SJSA1 (cell line): ENCODE results near the gene FCRL6. TPM values are rescaled to one million over a fixed set of nuclear protein-coding genes. Genes with fewer than 3 reads are reported as not detected.
A peak's percentile ranks its signal among the peaks of the same experiment; 100 is the strongest.

Source experiments
- DNase-seq, 2 experiments: peaks; one replicate each; pipeline ENCODE4 v3.0.0-alpha.2; 2015 to 2020; ENCODE audit warnings: low spot score in 2 of 2, low read depth in 1 of 2
- H3K27ac ChIP-seq: fragments of 250-450 bp; sonication (Bioruptor Pico); 2 replicates; pipeline ENCODE4 v1.5.1; 2020; ENCODE audit warnings: mild to moderate bottlenecking, moderate library complexity
- H3K27me3 ChIP-seq: fragments of 250-450 bp; sonication (Bioruptor Pico); replicated peaks from 2 replicates; pipeline ENCODE4 v1.5.1; 2020; ENCODE audit warnings: mild to moderate bottlenecking, moderate library complexity
- H3K36me3 ChIP-seq: fragments of 250-450 bp; sonication (Bioruptor Pico); 2 replicates; pipeline ENCODE4 v1.5.1; 2020; ENCODE audit warnings: mild to moderate bottlenecking
- H3K4me1 ChIP-seq: fragments of 250-450 bp; sonication (Bioruptor Pico); replicated peaks from 2 replicates; pipeline ENCODE4 v1.6.1; 2021; ENCODE audit warnings: mild to moderate bottlenecking
- H3K4me3 ChIP-seq: fragments of 250-450 bp; sonication (Bioruptor Pico); 2 replicates; pipeline ENCODE4 v1.5.1; 2020; ENCODE audit warnings: mild to moderate bottlenecking
- H3K9me3 ChIP-seq: fragments of 250-450 bp; sonication (Bioruptor Pico); replicated peaks from 2 replicates; pipeline ENCODE4 v1.5.1; 2020; ENCODE audit warnings: mild to moderate bottlenecking
- total RNA-seq: library from RNA; depleted of rRNA; stranded (reverse); fragments of >200 nt; shearing (Covaris generic); gene quantifications from 2 replicates; pipeline ENCODE4 v1.2.3, GENCODE V29; 2014; rRNA removed

The FCRL6 gene, protein sequence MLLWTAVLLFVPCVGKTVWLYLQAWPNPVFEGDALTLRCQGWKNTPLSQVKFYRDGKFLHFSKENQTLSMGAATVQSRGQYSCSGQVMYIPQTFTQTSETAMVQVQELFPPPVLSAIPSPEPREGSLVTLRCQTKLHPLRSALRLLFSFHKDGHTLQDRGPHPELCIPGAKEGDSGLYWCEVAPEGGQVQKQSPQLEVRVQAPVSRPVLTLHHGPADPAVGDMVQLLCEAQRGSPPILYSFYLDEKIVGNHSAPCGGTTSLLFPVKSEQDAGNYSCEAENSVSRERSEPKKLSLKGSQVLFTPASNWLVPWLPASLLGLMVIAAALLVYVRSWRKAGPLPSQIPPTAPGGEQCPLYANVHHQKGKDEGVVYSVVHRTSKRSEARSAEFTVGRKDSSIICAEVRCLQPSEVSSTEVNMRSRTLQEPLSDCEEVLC
- not detected in 2 replicates for total RNA-seq

DNA sequence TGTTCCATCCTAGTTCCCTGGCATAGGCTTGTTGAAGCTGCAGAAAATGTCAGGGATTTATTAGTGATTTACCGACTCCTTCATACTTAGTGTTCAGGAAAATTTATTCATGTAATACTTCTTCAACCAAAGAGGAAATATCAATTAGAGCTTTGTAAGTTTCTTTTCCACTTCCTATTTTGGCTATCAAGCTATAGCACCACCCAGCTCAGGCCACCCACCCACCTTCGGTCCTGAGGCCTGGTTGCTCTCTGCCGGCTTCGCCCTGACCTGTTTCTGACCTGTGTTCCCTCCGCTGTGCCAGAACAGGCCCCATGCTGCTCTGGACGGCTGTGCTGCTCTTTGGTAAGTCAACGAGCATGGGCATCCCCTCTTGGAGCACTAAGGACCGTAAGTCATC, at the start of gene FCRL6:
TSS of gene FCRL6 (plus strand) at position 250 of the 400 bp plus-strand sequence. CDS start at position 315, 65 bp downstream.
- DNase-seq, result no peak
- Histone ChIP-seq H3K27ac (no peak within 1 kb of the TSS), H3K4me3 (no peak within 1 kb of the TSS), H3K27me3 (peaks cover 21% of the 10 kb centered on the region), H3K9me3 (no peaks in the 10 kb centered on the region), H3K4me1 (no peaks in the 10 kb centered on the region), H3K36me3 (no peaks in the 10 kb centered on the region)

DNA sequence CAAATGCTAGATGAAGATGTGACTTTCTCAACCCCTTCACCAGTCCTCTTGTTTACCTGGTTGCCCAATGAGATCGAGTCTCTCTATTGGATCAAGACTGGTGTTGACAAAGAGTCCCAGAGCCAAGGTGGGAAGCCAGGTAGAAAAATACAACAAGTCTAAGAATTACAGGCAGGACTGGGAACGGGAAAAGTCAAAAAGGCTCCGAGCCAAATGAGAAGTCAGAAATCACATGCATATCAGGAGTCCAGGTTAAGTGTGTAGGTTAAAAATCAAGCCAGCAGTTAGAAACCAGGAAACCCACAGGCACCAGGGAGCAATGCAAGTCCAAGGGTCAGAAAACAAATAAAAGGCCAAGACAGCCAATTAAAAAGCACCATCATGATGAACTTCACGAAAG, 48.8 kb upstream of the FCRL6 start:
- H3K4me1 ChIP-seq, result no peaks in the 10 kb centered on the region
- no peaks in the 10 kb centered on the region for H3K27me3 ChIP-seq
- H3K36me3 ChIP-seq, result no peaks in the 10 kb centered on the region
- no peak overlapping the region for H3K4me3 ChIP-seq
- DNase-seq, result no peak
- H3K9me3 ChIP-seq, result no peaks in the 10 kb centered on the region
- no peak overlapping the region for H3K27ac ChIP-seq

DNA sequence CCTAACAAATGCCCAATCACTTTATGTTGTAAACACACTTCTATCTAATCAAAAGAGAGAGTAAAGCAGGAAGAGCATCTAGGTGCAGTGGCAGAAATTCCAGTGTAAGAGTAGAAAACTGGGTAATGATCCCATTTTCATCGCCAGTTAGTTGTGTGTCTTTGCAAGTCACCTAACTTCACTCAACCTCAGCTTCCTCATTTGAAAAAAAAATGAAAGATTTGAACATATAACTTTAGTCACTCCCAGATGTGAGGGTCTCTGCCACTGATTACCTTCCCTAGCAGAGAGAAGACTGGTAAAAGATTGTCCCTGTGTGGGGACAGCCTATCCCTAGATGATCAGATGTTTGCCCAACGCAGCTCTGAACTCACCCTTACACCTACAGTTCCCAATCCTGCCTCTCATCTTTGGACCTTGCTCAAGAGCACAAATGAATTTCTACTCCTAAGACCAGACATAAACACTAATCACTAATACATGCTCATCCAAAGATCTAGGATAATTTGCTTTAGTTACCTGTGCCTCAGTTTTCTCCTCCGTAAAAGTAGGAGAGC, 46.6 kb upstream of the FCRL6 start:
- H3K36me3 ChIP-seq, result no peaks in the 10 kb centered on the region
- H3K27me3 ChIP-seq, result no peaks in the 10 kb centered on the region
- no peak overlapping the region for H3K27ac ChIP-seq
- H3K4me1 ChIP-seq, result no peaks in the 10 kb centered on the region
- no peak overlapping the region for H3K4me3 ChIP-seq
- no peaks in the 10 kb centered on the region for H3K9me3 ChIP-seq
- no peak for DNase-seq

DNA sequence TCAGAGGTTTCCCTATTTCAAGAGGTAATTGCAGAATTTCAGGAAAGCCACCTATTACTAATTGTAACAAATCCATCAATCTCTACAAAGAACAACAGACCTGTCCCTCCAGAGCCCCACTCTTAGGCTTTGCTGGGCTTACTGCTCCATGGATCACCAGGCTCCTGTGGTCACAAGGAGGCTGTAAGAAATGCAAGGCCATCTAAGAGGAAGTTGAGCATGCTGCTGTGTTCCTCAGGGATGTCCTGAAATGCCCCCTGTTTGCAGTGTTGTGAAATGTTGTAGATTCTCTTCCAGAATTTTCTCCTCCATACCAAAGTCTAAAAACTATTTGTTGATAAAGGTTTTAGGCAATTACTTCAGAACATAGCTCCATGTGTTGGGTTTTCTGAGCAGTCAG, 45.8 kb upstream of the FCRL6 start:
- Histone ChIP-seq H3K4me3 (no peak overlapping the region), H3K27ac (no peak overlapping the region), H3K4me1 (no peaks in the 10 kb centered on the region), H3K9me3 (no peaks in the 10 kb centered on the region), H3K36me3 (no peaks in the 10 kb centered on the region), H3K27me3 (no peaks in the 10 kb centered on the region)
- no peak for DNase-seq

DNA sequence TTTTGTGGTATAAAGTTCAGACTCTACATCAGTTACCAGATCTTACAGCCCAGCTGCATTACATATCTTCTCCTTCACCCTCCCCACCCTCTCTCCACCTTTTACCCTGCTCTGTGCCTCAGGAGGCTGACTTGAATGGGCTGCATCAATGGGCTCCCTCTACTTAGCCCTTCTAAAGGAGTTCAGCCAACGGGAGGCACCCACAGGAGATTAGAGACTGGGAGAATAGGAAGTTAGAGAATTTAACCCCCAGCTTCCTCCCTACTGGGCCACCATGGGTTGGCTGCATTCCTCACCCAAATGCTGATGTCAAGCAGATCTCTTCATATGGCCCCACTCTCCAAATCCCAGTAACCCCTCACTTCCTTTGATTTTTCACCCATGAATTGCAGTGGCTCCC, 38.5 kb upstream of the FCRL6 start:
- Histone ChIP-seq H3K4me3 (no peak overlapping the region), H3K9me3 (no peaks in the 10 kb centered on the region), H3K4me1 (no peaks in the 10 kb centered on the region), H3K27ac (no peak overlapping the region), H3K36me3 (no peaks in the 10 kb centered on the region), H3K27me3 (no peaks in the 10 kb centered on the region; the same call in 1 of the 2 replicates)
- DNase-seq, result no peak

DNA sequence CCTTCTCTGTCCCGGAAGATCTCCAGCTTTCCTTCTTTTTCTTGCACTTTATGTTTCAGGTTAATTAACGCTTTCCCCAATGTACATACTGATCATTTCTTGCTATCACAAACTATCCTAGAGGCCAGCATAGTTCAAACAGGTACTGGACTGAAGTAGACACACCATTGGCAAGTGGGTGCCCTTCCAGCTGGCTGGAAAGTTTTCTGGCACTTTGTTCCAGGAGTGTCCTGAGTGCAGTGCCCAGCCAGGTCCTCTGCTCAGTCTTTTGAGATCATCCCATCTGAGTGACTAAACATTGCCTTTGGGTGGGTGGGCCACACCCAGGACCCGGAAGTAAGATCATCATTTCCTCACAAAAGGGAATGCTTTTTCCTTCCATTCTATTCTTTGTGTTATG, 36.4 kb upstream of the FCRL6 start:
- Histone ChIP-seq H3K27ac (no peak overlapping the region), H3K9me3 (no peaks in the 10 kb centered on the region), H3K36me3 (no peaks in the 10 kb centered on the region), H3K27me3 (no peaks in the 10 kb centered on the region; the same call in 1 of the 2 replicates), H3K4me3 (no peak overlapping the region), H3K4me1 (no peaks in the 10 kb centered on the region)
- DNase-seq, result no peak

DNA sequence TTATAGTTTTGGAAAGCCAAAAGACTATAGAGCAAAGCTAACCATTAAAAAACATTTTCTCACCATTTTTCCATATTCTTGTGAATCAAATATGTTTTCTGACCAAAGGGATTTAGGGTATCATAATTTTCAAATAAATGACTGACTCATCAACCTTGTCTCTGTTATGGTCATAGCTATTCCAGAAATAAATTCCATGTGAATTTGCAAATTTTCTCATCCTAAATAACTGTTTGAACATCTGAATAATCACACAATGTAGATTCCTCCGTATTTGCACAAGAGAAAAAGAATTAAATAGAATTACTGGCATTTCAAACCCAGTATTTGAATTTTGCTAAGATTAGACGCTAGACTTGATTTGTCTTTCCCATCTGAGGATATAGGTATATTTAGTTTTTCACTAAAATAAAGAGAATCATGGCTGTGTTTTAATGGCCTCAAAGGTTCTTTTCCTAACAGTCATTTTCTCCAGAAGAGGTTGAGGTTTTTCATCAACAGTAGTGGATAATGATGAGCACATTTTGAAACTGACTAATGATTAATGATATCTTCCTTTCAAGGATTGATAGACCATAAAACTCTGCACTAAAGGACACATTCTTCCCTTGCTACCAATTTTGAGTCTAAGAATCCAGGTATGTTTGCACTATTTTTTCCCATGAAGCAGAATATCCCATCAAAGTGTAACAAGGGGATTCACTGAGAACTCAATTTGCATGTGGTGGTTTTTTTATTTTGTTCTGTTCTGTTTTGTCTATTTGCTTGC, 30.8 kb upstream of the FCRL6 start:
- no peak overlapping the region for H3K4me3 ChIP-seq
- DNase-seq, result no peak
- no peaks in the 10 kb centered on the region for H3K4me1 ChIP-seq
- no peaks in the 10 kb centered on the region for H3K9me3 ChIP-seq
- no peaks in the 10 kb centered on the region for H3K36me3 ChIP-seq
- H3K27me3 ChIP-seq, result no peaks in the 10 kb centered on the region; the same call in none of the 2 replicates
- no peak overlapping the region for H3K27ac ChIP-seq

DNA sequence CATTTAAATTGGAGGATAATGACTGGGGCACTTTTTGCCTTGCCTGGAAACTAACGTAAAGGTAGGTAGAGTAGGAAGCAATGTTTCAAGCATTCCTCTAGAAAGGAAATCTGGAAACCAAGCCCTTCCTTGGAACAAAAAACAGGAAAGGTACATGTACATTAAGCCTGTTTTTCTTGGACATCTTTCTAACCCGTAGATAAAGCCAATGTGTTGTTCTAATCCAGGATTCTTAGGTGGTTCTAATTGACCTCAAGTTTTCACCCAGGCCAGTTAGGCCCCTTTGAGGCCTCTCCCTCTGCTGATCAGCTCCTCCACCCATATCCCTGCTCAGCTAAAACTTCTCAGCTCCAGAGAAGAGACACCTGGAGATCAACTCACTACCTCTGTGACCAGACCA, 27.7 kb upstream of the FCRL6 start:
- Histone ChIP-seq H3K36me3 (no peaks in the 10 kb centered on the region), H3K4me1 (no peaks in the 10 kb centered on the region), H3K27ac (no peak overlapping the region), H3K4me3 (no peak overlapping the region), H3K9me3 (no peaks in the 10 kb centered on the region), H3K27me3 (no peaks in the 10 kb centered on the region; the same call in none of the 2 replicates)
- DNase-seq, result no peak

DNA sequence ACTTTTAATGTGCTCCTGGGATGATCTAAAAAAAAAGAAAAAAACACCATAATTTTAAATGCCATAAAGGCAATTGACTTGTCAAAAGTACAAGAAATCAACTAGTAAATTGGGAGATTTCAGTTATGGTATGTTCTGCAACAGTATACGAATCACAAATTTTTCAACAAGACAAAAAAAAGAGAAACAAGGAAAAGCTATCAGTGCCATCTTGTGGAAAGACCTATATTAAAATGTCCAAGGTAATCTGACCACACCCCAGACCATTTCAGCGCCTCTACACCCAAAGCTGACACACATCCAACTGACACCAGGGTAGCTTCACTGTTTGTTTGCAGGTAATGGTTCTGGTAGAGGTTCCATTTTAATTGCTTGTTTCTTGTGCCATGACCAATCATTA, 26.4 kb upstream of the FCRL6 start:
- Histone ChIP-seq H3K27ac (no peak overlapping the region), H3K4me1 (peaks cover 7% of the 10 kb centered on the region), H3K27me3 (no peaks in the 10 kb centered on the region; the same call in none of the 2 replicates), H3K36me3 (no peaks in the 10 kb centered on the region), H3K9me3 (no peaks in the 10 kb centered on the region; the same call in 1 of the 2 replicates), H3K4me3 (no peak overlapping the region)
- no peak for DNase-seq

DNA sequence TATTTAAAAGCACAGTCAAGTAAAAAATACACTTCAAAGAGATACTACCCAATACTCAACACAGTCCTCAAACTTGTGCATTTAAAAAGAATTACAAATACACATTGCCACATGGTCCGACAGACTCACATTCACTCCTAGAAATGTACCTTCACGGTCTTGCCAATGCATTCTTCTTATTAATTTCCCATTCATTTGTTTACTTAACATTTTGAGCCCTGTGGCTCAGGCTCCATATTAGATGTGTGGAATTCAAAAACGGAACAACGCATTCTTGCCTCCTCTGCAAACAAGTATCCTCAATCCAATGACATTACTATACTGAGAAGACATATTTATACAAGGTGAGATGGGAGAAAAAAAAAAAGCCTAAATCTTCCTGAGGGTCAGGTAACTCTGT, 23.9 kb upstream of the FCRL6 start:
- Histone ChIP-seq H3K4me1 (peaks cover 12% of the 10 kb centered on the region), H3K4me3 (no peak overlapping the region), H3K27ac (no peak overlapping the region), H3K36me3 (no peaks in the 10 kb centered on the region), H3K27me3 (no peaks in the 10 kb centered on the region; the same call in none of the 2 replicates), H3K9me3 (no peaks in the 10 kb centered on the region; the same call in 1 of the 2 replicates)
- DNase-seq, result no peak

DNA sequence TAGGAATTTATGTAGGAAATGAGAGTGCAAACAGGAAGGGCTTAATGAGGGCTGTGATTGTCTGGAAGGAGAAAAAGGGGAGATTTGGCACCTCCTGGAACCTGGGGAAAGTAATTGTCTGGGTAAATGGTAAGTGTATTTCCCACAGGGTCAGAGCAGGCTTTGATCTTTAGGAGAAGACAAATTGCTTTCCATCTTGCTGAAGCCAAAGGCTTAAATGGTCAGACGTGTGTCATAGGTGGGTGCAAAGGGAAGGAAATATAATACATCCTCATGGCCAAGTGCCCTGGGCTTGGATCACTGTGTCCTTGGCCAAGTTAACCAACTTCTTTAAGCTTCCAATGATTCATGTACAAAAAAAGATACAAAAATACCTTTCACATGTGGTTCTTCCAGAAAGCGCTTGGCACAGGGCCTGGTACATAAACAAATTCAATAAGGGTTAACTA, 22.7 kb upstream of the FCRL6 start:
- Histone ChIP-seq H3K36me3 (no peaks in the 10 kb centered on the region), H3K27ac (no peak overlapping the region), H3K4me3 (no peak overlapping the region), H3K9me3 (no peaks in the 10 kb centered on the region; the same call in 1 of the 2 replicates), H3K4me1 (peaks cover 17% of the 10 kb centered on the region), H3K27me3 (no peaks in the 10 kb centered on the region; the same call in none of the 2 replicates)
- DNase-seq, result no peak

DNA sequence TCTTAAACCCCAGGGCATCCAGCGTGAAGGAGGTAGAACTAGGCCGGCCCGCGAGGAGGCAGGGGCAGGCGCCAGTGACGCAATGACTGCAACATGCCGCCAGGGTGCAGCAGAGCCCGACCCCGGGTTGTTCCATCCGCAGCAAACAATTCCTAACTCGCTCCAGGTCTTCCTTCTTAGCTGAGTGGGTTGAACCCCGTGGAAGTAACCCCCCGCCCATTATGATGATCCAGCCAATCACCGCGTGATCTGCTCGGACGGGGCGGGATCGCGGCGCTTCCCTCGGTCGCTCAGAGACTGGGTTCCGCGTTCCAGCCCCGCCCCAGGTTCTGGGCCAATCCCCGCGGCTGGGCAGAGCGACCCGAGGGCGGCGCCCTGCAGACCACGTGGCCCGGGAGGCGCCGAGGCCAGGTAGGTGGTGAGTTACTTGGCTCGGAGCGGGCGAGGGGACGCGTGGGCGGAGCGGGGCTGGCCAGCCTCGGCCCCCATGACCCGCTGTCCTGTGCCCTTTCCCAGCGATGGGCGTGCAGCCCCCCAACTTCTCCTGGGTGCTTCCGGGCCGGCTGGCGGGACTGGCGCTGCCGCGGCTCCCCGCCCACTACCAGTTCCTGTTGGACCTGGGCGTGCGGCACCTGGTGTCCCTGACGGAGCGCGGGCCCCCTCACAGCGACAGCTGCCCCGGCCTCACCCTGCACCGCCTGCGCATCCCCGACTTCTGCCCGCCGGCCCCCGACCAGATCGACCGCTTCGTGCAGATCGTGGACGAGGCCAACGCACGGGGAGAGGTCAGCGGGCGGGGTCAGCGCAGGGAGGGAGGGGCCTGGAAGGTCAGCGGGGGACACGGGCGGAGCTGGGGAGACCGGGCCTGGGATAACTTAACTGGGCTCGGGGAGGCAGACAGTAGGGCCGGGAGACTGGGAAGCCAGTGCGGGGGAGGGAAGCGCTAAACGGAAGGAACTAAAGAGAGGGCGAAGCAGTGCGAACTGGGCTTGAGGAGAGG, 21.3 kb upstream of the FCRL6 start, which contains the start of gene DUSP23:
TSS of gene DUSP23 (plus strand) at position 380 of the 1,000 bp plus-strand sequence. CDS start at position 519, 139 bp downstream.
- Histone ChIP-seq H3K27me3 (no peaks in the 10 kb centered on the region; the same call in none of the 2 replicates), H3K4me3 (peak within 1 kb of the TSS; percentile 37), H3K4me1 (peaks cover 17% of the 10 kb centered on the region), H3K27ac (no peak within 1 kb of the TSS), H3K9me3 (no peaks in the 10 kb centered on the region; the same call in 1 of the 2 replicates), H3K36me3 (no peaks in the 10 kb centered on the region)
- peak; percentile 84 to 85 for DNase-seq
